Measurements from ENCODE around the gene EFNA5.

EFNA5 gene

DNA sequence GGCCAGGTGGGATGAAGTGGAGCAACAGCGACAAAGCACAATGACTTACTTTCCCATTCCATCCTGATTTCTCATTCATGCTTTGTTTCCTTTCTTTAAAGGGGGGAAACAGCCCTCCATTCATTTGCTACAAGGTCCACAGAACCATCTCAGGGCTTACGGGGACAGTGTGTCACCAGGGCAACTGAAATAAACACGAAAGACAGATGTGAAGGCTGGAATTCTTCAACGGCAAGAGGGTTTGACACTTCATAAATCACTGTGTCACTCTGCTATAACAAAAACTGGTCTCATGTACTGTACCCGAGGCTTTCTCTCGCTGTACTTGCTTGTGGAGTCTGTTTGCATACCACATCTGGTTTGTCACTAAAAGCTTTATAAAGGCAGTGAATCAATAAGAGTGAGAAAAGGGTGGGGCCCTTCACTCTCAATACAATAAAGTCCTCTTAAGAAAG, 150.8 kb downstream of the EFNA5 start (continued):
- TF ChIP-seq ZNF280C (tag by site-specific recombination; IDR thresholded peaks at IDR 0.05) (no peak), ZNF133 (tag by site-specific recombination; IDR thresholded peaks at IDR 0.05) (no peak), ZNF670 (tag by site-specific recombination; IDR thresholded peaks at IDR 0.05; ENCODE audit: low read depth) (no peak), ZNF548 (tag by site-specific recombination; IDR thresholded peaks at IDR 0.05) (no peak), ZNF16 (tag by site-specific recombination; IDR thresholded peaks at IDR 0.05; ENCODE audit: low read depth) (no peak), KLF10 (tag by site-specific recombination; IDR thresholded peaks at IDR 0.05) (no peak), OSR2 (tag by site-specific recombination; IDR thresholded peaks at IDR 0.05) (no peak), ZNF510 (tag by site-specific recombination; IDR thresholded peaks at IDR 0.05; ENCODE audit: insufficient replicate concordance) (no peak), ZNF654 (tag by site-specific recombination; IDR thresholded peaks at IDR 0.05; ENCODE audit: low read depth) (no peak), ZBTB44 (tag by site-specific recombination; IDR thresholded peaks at IDR 0.05) (no peak), YY1 (tag by site-specific recombination; IDR thresholded peaks at IDR 0.05) (no peak), ZNF621 (tag by site-specific recombination; IDR thresholded peaks at IDR 0.05) (no peak), SP3 (tag by site-specific recombination; IDR thresholded peaks at IDR 0.05) (no peak), ZNF169 (tag by site-specific recombination; IDR thresholded peaks at IDR 0.05) (no peak), ZNF571 (tag by site-specific recombination; IDR thresholded peaks at IDR 0.05) (no peak), TCF7L2 (IDR thresholded peaks at IDR 0.05; ENCODE audit: borderline replicate concordance, low read depth, low read length) (peak; percentile 34; the same call in 1 of the 2 replicates), WT1 (tag by site-specific recombination; IDR thresholded peaks at IDR 0.05) (no peak), ZNF707 (tag by site-specific recombination; IDR thresholded peaks at IDR 0.05) (no peak), ZNF639 (tag by site-specific recombination; IDR thresholded peaks at IDR 0.05) (no peak), ZFP41 (tag by site-specific recombination; IDR thresholded peaks at IDR 0.05; ENCODE audit: borderline replicate concordance) (no peak)
- TF ChIP-seq, protein P1, sequence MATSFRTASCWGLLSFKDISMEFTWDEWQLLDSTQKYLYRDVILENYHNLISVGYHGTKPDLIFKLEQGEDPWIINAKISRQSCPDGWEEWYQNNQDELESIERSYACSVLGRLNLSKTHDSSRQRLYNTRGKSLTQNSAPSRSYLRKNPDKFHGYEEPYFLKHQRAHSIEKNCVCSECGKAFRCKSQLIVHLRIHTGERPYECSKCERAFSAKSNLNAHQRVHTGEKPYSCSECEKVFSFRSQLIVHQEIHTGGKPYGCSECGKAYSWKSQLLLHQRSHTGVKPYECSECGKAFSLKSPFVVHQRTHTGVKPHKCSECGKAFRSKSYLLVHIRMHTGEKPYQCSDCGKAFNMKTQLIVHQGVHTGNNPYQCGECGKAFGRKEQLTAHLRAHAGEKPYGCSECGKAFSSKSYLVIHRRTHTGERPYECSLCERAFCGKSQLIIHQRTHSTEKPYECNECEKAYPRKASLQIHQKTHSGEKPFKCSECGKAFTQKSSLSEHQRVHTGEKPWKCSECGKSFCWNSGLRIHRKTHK (tag by site-specific recombination; IDR thresholded peaks at IDR 0.05): no peak
- TF ChIP-seq, protein P2, sequence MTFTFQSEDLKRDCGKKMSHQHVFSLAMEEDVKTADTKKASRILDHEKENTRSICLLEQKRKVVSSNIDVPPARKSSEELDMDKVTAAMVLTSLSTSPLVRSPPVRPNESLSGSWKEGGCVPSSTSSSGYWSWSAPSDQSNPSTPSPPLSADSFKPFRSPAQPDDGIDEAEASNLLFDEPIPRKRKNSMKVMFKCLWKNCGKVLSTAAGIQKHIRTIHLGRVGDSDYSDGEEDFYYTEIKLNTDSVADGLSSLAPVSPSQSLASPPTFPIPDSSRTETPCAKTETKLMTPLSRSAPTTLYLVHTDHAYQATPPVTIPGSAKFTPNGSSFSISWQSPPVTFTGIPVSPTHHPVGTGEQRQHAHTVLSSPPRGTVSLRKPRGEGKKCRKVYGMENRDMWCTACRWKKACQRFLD (tag by site-specific recombination; IDR thresholded peaks at IDR 0.05): no peak
- TF ChIP-seq, protein P3, sequence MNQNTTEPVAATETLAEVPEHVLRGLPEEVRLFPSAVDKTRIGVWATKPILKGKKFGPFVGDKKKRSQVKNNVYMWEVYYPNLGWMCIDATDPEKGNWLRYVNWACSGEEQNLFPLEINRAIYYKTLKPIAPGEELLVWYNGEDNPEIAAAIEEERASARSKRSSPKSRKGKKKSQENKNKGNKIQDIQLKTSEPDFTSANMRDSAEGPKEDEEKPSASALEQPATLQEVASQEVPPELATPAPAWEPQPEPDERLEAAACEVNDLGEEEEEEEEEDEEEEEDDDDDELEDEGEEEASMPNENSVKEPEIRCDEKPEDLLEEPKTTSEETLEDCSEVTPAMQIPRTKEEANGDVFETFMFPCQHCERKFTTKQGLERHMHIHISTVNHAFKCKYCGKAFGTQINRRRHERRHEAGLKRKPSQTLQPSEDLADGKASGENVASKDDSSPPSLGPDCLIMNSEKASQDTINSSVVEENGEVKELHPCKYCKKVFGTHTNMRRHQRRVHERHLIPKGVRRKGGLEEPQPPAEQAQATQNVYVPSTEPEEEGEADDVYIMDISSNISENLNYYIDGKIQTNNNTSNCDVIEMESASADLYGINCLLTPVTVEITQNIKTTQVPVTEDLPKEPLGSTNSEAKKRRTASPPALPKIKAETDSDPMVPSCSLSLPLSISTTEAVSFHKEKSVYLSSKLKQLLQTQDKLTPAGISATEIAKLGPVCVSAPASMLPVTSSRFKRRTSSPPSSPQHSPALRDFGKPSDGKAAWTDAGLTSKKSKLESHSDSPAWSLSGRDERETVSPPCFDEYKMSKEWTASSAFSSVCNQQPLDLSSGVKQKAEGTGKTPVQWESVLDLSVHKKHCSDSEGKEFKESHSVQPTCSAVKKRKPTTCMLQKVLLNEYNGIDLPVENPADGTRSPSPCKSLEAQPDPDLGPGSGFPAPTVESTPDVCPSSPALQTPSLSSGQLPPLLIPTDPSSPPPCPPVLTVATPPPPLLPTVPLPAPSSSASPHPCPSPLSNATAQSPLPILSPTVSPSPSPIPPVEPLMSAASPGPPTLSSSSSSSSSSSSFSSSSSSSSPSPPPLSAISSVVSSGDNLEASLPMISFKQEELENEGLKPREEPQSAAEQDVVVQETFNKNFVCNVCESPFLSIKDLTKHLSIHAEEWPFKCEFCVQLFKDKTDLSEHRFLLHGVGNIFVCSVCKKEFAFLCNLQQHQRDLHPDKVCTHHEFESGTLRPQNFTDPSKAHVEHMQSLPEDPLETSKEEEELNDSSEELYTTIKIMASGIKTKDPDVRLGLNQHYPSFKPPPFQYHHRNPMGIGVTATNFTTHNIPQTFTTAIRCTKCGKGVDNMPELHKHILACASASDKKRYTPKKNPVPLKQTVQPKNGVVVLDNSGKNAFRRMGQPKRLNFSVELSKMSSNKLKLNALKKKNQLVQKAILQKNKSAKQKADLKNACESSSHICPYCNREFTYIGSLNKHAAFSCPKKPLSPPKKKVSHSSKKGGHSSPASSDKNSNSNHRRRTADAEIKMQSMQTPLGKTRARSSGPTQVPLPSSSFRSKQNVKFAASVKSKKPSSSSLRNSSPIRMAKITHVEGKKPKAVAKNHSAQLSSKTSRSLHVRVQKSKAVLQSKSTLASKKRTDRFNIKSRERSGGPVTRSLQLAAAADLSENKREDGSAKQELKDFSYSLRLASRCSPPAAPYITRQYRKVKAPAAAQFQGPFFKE (tag by site-specific recombination; IDR thresholded peaks at IDR 0.05; ENCODE audit: borderline replicate concordance): no peak
- TF ChIP-seq, protein P4, sequence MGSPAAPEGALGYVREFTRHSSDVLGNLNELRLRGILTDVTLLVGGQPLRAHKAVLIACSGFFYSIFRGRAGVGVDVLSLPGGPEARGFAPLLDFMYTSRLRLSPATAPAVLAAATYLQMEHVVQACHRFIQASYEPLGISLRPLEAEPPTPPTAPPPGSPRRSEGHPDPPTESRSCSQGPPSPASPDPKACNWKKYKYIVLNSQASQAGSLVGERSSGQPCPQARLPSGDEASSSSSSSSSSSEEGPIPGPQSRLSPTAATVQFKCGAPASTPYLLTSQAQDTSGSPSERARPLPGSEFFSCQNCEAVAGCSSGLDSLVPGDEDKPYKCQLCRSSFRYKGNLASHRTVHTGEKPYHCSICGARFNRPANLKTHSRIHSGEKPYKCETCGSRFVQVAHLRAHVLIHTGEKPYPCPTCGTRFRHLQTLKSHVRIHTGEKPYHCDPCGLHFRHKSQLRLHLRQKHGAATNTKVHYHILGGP (tag by site-specific recombination; IDR thresholded peaks at IDR 0.05): 0 out of 2 replicates have a peak, but pooled peaks have one; percentile 39

Data from HEK293 (cell line).